Measurements from ENCODE around the gene HPS5.

Gene HPS5, protein sequence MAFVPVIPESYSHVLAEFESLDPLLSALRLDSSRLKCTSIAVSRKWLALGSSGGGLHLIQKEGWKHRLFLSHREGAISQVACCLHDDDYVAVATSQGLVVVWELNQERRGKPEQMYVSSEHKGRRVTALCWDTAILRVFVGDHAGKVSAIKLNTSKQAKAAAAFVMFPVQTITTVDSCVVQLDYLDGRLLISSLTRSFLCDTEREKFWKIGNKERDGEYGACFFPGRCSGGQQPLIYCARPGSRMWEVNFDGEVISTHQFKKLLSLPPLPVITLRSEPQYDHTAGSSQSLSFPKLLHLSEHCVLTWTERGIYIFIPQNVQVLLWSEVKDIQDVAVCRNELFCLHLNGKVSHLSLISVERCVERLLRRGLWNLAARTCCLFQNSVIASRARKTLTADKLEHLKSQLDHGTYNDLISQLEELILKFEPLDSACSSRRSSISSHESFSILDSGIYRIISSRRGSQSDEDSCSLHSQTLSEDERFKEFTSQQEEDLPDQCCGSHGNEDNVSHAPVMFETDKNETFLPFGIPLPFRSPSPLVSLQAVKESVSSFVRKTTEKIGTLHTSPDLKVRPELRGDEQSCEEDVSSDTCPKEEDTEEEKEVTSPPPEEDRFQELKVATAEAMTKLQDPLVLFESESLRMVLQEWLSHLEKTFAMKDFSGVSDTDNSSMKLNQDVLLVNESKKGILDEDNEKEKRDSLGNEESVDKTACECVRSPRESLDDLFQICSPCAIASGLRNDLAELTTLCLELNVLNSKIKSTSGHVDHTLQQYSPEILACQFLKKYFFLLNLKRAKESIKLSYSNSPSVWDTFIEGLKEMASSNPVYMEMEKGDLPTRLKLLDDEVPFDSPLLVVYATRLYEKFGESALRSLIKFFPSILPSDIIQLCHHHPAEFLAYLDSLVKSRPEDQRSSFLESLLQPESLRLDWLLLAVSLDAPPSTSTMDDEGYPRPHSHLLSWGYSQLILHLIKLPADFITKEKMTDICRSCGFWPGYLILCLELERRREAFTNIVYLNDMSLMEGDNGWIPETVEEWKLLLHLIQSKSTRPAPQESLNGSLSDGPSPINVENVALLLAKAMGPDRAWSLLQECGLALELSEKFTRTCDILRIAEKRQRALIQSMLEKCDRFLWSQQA

DNA sequence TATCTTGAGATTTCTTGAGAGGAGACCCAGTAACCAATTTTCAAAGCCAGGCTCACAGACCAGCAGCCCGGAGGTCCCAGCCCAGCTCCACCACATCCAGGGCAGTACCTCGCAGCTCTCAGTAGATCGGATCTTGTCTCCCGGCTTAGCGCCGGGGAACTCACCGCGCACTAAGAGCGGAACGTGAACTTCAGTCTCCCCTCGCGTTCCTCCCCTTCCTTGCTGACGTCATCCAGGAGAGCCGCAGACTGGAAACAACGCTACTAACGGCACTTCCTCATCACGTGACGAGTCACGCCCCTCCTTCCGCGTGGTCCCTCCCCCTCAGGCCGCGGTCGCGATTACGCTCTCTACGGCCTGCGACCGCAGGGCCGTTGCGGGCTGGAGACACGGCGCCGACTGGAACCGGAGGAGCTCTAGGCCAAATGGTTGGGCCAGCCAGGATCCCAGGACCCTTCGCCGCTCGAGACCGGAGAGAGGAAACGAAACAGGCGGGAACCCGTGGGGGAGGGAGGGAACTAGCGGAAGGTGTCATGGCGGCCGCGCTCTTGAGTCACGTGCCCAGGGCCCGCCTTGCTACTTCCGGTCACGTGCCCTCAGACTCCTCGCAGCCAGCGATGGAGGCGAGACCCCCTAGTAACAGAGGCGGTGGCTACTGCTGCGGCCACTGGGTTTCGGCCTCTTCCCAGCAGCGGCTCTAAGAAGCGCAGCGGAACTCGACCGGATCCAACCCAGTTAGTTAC lies at the start of gene HPS5, which contains the start of gene GTF2H1:
HPS5 (minus strand) TSS at position 172 of the 743 bp plus-strand sequence. CDS start 4,282 bp downstream, outside the sequence.
GTF2H1 (plus strand) TSS at position 599 of the 743 bp plus-strand sequence. CDS start 10,508 bp downstream, outside the sequence.
- H3K4me3 ChIP-seq (ENCODE audit: low read depth, low read length): peak within 1 kb of the TSS; percentile 97
- peak; percentile 98 for DNase-seq (ENCODE audit: low read depth)
- TF ChIP-seq POLR2A (IDR thresholded peaks at IDR 0.05; ENCODE audit: extremely low read depth, insufficient read length) (peak; percentile 96), MYC (IDR thresholded peaks at IDR 0.05; ENCODE audit: low read depth, low read length) (peak; percentile 97)
- TF ChIP-seq, protein P1, sequence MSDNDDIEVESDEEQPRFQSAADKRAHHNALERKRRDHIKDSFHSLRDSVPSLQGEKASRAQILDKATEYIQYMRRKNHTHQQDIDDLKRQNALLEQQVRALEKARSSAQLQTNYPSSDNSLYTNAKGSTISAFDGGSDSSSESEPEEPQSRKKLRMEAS (IDR thresholded peaks at IDR 0.05; ENCODE audit: low read depth, low read length): peak; percentile 97
- TF ChIP-seq, protein P2, sequence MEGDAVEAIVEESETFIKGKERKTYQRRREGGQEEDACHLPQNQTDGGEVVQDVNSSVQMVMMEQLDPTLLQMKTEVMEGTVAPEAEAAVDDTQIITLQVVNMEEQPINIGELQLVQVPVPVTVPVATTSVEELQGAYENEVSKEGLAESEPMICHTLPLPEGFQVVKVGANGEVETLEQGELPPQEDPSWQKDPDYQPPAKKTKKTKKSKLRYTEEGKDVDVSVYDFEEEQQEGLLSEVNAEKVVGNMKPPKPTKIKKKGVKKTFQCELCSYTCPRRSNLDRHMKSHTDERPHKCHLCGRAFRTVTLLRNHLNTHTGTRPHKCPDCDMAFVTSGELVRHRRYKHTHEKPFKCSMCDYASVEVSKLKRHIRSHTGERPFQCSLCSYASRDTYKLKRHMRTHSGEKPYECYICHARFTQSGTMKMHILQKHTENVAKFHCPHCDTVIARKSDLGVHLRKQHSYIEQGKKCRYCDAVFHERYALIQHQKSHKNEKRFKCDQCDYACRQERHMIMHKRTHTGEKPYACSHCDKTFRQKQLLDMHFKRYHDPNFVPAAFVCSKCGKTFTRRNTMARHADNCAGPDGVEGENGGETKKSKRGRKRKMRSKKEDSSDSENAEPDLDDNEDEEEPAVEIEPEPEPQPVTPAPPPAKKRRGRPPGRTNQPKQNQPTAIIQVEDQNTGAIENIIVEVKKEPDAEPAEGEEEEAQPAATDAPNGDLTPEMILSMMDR (IDR thresholded peaks at IDR 0.05; ENCODE audit: low read depth, low read length): no peak

DNA sequence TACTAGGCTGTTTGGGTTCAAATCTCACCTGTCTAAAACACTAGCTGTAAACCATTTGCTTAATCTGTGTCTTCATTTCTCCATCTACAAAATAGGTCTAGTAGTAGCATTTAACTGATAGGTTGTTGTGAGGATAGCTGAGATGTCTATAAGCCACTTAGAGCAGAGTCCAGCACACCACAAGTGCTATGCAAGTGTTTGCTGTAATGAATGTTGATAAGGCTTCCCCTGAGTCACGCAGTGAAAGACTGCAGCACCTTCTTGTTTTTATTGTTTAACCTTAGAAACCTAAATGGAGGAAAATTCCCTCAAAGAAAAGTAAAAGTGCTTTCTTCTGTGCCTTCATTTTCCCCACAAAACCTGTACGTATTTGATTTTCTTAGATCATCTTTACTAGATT lies 49.3 kb upstream of the HPS5 start:
- no peak for DNase-seq (ENCODE audit: low read depth)
- H3K4me3 ChIP-seq (ENCODE audit: low read depth, low read length): no peak overlapping the region
- TF ChIP-seq MYC (IDR thresholded peaks at IDR 0.05; ENCODE audit: low read depth, low read length) (no peak), POLR2A (IDR thresholded peaks at IDR 0.05; ENCODE audit: extremely low read depth, insufficient read length) (no peak)
- TF ChIP-seq, protein P1 (IDR thresholded peaks at IDR 0.05; ENCODE audit: low read depth, low read length): no peak
- TF ChIP-seq, protein P2 (IDR thresholded peaks at IDR 0.05; ENCODE audit: low read depth, low read length): no peak

DNA sequence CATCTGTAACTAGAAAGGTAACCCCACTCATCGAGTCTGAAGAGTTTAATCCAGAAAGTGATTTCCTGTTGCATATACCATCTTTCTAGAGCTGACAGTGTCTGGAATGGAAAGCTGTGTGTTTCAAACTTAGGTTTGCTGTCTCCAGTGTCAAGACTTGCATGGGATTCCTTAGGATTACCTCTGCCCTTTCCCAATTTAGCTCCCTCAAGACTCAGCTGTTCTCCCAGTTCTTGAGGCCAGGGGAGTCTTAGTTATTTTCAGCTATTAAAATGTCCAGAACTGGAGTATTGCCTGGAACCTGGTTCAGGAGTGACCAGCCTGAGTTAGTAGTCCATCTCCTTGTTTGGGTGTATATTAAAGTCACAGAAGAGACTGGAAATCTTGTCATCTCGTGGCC lies 47.5 kb upstream of the HPS5 start:
- no peak for DNase-seq (ENCODE audit: low read depth)
- TF ChIP-seq, protein P1 (IDR thresholded peaks at IDR 0.05; ENCODE audit: low read depth, low read length): no peak
- TF ChIP-seq, protein P2 (IDR thresholded peaks at IDR 0.05; ENCODE audit: low read depth, low read length): no peak
- TF ChIP-seq POLR2A (IDR thresholded peaks at IDR 0.05; ENCODE audit: extremely low read depth, insufficient read length): no peak
- no peak for TF ChIP-seq MYC (IDR thresholded peaks at IDR 0.05; ENCODE audit: low read depth, low read length)
- H3K4me3 ChIP-seq (ENCODE audit: low read depth, low read length): no peak overlapping the region

DNA sequence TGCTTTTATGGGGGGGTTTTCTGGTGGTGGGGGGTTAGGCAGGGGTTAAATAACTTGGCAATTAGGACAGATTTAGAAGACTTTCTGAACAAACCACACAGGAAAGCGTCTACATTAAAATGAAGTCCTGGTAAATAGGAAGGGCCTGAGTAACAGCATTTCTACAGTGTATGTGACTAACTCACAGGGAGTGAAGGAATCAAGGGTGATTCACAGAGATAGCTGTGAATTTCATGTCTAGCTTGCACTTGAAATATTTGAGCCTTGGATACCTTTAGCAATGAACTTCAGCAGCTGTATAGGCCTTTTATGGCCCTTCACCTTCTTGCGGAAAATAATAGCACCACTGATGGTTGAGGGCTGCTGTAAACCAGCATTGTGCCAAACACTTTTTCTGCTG lies 46.3 kb upstream of the HPS5 start:
- H3K4me3 ChIP-seq (ENCODE audit: low read depth, low read length): no peak overlapping the region
- DNase-seq (ENCODE audit: low read depth): no peak
- TF ChIP-seq MYC (IDR thresholded peaks at IDR 0.05; ENCODE audit: low read depth, low read length) (no peak), POLR2A (IDR thresholded peaks at IDR 0.05; ENCODE audit: extremely low read depth, insufficient read length) (no peak)
- TF ChIP-seq, protein P2 (IDR thresholded peaks at IDR 0.05; ENCODE audit: low read depth, low read length): no peak
- TF ChIP-seq, protein P1 (IDR thresholded peaks at IDR 0.05; ENCODE audit: low read depth, low read length): no peak

DNA sequence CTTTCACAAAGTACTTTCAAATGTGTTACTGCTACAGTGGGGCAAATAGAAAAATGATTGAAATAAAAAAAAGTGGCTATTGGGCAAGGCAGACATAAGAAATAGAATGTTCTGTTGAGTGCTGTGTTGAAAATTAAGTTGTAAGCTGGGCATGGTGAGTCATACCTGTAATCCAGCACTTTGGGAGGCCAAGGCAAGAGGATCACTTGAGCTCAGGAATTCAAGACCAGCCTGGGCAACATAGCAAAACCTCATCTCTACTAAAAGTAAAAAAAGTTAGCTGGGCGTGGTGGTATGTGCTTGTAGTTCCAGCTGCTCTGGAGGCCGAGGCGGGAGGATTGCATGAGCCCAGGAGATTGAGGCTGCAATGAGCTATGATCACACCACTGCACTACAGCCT lies 45.5 kb upstream of the HPS5 start:
- TF ChIP-seq MYC (IDR thresholded peaks at IDR 0.05; ENCODE audit: low read depth, low read length): no peak
- TF ChIP-seq, protein P1 (IDR thresholded peaks at IDR 0.05; ENCODE audit: low read depth, low read length): no peak
- no peak for DNase-seq (ENCODE audit: low read depth)
- H3K4me3 ChIP-seq (ENCODE audit: low read depth, low read length): no peak overlapping the region
